HG02970 (cell line): ENCODE results near the gene PVALB.

Source experiments
- ATAC-seq: cut with Tn5 transposase; IDR thresholded peaks from one replicate; pipeline ENCODE4 v1.9.1; 2021; ENCODE audit warnings: mild to moderate bottlenecking, moderate library complexity, moderate number of reproducible peaks; ENCODE audit not compliant: unreplicated experiment, low FRiP score

PVALB gene

DNA sequence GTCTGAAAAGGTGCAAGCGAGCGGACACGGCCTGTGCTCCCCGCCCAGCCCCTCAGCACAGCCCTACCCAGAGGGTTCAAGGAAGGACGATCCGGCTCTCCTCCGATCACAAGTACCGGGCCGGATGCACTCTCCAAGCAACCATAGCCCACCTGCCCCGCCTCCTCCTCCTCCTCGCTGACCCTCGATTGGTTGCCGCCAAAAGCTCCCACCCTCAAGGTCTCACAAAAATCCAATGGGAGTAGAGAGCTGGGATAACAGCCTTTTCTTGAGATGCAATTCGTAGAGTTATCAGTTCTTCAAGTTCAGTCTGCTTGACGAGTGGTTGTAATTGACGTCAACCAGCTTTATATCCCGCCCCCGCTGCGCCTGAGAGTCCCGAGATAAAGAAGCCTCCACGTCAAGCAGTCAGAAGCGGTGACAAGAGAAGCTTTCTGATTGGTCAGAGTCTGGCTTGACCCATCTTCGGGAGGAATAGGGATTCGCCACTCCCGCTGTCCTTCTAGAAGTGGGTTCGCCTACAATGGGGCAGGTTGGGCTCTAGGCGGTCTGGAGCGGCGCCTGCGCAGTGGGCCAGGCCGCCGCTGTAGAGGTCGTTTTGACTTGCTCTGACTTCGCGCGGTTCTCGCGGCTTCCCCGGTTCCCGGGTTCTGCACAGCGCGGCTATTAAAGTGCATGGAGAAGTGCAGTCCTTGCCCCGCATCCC, 40.7 kb downstream of the PVALB start, which contains the start of gene IFT27:
TSS of gene IFT27 (minus strand) at position 156 of the 706 bp plus-strand sequence. CDS start 412 bp downstream, outside the sequence.
- ATAC-seq = peak; percentile 92

- peak; percentile 26 for ATAC-seq
Observed at GRCh38 chr22:36775586-36775963, 41.3 kb downstream of the PVALB start.

DNA sequence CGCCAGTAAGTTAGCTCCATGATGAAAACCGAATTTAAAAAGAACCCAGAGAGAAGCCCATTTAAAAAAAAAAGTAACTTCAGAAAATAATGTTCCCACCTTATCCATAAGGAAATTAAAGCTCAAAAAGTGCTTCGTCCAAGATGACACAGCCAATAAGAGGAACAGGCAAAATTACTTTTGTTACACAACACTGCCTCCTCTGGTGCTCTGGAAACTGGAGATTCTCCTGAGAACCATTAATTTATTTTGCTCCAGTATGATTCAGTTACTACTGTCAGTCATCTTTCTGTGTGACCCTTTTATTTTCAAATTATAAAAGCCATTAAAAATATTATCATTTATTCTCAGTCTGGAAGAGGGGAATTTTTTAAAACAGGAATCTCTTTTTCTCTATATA, 42.9 kb downstream of the PVALB start:
- ATAC-seq = no peak

DNA sequence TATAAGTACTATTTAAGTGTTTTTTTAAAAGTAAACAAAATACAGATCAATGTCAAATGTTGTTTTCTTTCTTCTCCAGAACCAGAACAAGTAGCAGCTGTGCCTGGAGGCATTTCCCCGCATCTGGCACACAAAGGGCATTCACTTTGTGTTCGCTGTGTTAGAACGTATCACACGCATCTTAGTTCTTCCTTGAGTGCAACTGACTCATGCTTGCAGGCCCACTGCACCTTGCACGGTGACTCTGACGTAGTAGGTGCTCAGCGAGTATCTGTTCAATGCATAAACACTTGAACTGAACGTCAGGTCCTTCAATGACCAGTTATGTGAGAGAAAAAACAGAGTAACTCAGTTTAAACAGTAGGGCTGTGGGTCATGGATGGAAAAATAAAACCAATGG, 44.4 kb downstream of the PVALB start:
- ATAC-seq = no peak

GRCh38 chr22:36771356-36772063, 45.3 kb downstream of the PVALB start:
- no peak for ATAC-seq

DNA sequence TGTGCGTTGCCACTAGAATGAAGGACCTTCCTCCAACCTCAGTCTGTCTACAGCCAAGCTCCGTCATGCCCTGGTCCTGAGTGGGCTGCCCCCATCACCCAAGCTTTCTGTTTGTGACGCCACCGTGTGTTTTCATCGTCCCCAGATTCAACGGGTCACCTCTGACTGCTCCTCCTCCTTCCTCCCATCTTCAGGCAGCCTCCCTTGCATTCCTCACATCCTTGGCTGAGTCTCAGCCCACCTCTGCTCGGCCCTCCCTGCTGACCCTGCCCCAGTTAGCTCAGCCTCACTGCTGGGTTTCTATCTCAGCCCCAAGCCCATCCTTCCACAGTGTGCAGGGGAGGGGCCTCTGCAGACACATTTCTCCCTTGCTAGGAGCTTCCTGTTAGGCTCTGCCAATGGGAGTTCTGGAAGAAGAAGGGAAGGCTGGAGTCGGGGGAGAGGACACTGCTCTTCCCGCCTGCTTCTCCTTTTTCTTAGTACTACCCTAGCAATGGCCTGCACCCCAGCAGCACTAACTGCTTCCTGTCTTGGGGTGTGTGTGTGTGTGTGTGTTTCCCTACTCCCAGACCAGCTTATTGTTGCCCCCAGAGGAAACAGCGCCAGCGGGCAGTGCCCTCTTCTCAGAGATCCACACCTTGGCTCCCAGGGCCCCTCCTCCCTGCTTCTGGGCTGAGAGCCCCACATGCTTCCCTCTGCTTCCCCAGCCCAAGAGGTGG, 46.2 kb downstream of the PVALB start:
- ATAC-seq = no peak

DNA sequence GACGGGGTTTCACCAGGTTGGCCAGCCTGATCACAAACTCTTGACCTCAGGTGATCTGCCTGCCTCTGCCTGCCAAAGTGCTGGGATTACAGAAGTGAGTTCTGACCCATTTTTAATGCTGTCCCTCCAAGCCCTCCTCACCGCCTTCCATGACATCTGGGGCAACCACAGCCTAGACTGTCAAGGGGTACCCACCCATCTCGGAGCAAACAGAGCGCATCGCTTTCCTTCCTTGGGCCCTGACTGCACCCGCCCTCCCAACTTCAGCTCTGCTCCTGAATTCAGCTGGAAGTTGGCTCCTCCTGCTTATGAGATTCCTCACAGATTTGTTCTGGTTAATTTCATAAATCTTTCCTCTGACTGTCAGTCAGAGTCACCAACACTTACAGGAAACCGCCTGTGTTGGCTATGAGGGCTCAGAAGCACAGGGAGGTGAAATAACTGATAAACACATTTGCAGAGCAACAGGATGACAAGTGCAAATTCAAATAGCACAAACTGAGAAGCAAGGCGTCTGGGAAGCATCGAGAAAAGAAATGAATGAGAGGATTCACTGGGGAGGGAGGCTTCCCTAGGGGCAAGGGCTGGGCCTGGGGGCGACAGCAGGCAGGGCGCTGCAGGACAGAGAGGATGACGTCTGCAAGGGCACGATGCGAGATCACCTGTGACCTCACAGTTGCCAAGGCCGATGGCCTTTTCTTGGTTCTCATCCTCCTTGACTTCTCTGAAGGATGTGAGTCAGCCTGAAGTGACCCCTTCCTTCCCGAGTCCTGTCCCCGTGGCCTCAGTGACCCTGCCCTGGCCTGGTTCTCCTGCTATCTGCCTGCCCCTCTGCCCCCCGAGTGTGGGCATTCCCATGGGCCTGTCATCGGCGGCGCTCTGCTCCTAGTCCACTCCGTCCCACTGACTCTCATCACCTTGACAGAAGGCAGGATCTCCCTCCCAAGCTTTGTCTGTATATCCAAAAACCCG, 47.0 kb downstream of the PVALB start:
- no peak for ATAC-seq

DNA sequence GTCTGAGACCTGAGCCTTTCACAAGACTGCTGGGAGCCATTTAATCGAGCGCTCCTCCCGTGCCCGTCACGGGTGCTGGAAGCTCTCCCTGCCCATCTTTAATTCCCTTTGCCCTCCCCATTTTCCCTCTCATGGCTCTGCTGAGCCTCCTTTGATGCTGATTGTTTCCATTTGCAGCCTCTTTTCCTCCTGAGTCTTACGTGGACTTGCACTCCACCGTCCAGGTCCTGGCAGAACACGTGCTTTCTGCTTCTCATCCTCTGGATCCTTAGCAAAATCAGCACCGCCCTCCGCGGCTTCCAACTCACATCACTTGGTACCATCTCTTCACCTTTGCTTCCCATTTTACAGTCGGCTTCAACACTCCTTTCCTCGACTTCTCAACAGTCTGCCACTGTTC, 48.2 kb downstream of the PVALB start:
- ATAC-seq = no peak

DNA sequence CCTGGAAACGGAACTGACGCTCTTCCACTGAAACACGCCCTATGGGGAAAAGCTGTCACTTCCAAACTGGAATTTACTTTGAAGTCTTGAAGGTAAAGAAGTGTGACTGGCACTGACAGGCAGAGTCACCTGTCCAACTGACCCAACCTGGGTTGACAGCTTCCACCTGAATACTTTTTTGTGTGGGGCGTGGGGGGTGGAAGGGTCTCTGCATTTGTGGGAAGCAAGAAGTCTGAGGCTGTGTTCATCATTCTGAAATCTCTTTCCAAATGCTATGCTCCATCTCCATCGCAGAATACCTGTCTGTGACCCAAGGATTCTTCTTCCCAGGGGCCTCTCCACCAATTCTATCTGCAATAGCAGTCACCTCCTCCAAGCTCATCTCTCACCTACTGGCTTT, 48.7 kb downstream of the PVALB start:
- no peak for ATAC-seq

DNA sequence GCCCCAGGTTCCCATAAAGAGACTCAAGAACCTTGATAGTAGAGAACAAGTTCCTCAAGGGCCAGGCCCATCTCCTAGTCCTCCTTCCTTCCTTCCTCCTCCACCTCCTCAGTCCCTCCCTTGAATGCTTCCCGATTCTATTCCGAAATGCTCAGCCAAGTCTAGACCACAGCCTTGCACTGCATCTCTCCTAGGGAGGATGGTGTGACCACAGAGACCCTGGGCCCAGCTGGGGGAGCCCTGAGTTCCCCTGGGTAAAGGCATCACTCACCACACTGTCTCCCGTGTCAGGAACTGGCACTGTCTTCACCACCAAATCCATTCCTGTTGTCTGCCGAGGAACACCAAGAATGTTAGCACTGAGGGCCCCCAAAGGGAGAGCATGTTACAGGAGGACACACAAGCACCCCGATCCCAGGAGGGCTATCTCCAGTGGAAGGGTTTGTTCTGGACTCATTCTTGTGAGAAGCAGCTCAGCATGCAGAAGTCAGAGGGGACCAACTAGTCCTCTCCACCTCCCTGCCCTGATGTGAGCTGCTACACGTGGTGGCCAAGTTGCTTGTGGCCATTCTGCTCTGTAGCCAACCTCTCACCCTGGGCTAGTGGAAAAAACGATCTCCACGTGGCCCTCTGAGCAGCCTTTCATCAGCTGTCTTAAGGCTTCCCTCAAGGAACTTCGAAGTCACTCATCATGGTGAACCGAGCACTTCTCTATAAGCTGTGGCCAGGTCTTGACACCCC, 49.6 kb downstream of the PVALB start:
- ATAC-seq = no peak

DNA sequence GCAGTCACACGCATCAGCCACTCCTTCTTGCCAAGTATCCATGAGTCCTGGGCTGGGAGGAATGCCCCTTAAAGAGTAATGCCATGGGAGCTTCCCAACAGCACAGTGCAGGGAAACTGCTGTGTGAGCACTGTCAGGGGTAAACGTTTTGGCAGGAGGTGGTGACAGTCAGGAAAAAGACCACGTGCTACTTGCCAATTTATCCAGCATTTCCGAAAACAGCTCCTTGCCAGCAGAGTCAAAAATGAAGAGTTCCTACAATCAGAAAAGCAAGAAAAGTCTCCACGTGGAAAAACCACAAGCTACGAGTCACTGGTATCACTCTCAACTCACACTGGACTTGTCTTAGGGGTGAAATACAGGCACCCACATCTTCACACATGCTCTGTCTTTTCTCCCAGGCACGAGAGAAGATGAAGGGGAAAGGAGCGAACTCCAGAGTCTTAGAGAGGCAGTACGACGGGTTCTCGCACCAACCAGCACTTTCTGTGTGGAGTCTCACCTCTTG, 50.8 kb downstream of the PVALB start:
- ATAC-seq = no peak

DNA sequence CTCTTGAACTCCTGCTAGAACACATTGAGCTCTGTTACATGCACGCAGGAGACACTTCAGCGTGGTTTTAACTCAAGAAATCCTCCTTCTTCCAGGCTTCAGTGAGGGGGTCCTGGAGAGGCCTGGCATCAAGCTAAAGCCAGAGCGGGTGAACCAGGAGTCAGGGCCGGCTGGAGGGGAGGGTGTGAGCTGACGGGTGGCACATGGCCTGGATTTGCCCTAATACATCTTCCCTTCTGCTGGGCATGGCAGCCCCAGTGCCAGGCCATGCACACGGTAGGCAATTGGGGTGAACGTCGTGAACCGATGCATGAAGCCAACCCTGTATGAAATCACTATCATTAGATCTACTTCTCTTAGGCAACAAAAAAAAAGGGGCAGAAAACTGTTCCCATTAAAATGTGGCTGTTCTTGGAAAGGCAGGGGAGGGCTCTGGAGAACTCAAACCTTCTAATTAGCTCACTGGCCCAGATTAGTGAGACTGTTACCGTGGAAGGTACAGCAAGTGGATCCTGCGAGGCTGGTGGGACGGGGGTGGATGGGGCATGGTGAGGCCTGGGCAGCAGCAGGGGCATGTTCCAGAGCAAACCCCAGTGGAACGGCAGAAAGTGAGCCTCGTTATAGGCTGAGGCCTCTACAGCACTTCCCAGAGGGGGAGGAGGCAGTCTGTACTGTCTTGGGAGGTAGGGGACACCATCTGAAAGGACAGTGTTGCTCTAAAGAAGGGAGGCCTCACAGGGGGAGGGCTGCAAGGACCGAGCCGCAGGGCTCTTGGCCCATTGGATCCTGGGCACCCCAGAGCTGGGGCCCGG, 51.5 kb downstream of the PVALB start:
- ATAC-seq = no peak

DNA sequence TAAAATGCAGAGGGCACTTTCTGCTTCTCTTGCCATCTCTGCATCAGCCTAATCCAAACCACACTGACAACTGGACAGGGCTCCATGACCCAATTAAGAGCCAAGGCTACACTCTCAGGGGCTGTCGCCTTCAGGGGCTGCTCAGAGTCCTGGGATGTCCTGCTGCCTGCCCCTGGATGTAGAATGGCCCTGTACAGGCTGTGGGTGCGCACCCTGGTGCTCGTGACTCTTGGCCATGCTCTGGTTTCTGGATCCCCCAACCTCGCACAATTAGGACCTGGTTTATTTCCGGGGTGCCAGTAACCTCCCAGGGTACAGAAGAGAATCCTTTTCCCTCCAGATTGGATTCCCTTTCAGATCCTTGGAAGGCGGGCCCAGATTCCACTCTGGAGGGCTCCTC, 52.2 kb downstream of the PVALB start:
- no peak for ATAC-seq

GRCh38 chr22:36764060-36764459, 52.8 kb downstream of the PVALB start:
- no peak for ATAC-seq

GRCh38 chr22:36763576-36763975, 53.3 kb downstream of the PVALB start:
- ATAC-seq = no peak

DNA sequence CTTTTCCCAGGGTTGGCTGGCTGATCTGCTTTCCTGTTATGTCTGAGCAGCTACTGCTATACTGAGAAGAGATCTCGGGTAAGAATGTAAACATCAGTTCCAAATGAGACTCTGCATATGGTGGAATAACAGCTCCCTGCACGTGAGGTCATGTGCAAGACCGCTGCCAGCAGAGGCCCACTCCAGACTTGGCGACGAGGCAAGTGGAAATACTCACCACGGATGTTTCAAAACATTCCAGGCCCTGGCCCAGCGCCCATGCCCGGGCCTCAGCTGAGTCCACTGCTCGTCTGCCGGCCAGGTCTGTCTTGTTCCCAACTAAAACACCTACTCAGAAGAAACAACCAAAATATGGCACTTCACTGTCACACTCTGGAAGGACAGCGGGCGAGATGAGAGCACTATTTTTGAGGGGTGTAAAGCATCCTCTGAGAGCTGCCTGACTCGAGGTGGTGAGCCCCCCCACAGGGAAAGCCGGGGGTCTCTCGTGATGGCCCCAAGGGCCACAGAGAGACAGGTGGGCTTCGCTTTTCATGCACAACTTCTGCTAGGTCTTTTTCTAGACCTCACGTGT, 54.1 kb downstream of the PVALB start:
- no peak for ATAC-seq

DNA sequence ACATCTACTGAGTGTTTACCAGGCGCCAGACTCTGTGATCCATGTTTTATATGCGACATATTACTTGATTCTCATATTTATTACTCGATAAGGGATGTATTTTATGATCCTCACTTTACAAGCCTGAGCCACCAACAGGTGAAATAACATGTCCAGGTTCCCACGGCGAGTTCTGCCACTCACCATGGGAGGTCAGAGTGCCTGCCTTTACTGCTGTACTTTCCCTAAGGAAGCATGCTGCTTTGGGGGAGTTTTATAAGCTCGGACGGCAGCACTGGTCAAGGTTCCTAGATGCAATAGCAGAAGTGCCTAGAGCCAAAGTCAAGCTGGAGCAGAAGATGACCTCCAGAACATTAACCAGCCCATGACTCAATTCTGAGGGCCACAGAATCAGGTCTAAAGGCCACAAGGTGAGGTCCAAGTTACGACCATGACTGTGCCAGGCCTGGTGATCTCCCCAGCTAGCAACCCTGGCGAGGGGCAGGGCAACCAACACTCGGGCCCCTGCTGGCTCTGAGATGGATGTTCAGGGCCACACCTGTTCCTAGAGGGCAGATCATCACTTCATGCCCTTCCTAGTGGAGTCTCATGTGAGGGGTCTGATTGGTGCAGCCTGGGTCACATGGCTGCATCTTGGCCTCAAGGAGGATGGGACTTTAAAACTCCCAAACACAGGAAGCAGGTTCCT, 55.1 kb downstream of the PVALB start:
- ATAC-seq = no peak

DNA sequence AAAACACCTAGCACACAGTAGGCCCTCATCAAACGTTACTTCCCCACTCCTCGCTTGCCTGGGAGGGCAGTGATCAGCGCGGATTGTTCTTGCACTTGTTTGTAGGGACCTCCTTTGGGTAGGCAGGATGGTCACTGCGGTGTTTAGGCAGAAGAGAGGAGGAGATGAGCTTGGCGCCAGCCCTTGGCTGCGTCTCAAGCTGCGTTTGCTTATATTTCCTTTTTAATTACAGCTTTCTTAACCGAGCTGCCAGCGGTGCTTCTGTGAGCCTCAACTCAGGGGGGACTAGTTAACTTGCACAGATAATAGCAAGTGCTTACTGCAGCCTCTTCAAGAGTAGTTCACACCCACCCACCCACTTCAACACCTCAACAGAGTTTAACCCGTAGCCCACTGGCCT, 56.0 kb downstream of the PVALB start:
- no peak for ATAC-seq
